A172 (cell line): Measurements from ENCODE around the gene RHBDL2. TPM values are rescaled to one million over a fixed set of nuclear protein-coding genes. Genes with fewer than 3 reads are reported as not detected.
A peak's percentile ranks its signal among the peaks of the same experiment; 100 is the strongest.
"Not testable (repeated sequence)": the region's sequence is repeated elsewhere in the genome, so short reads cannot be mapped to it uniquely, and the experiment has no call there.

Source experiments
- DNase-seq: peaks from one replicate; pipeline ENCODE4 v3.0.0-alpha.2; 2015; ENCODE audit warnings: low spot score
- total RNA-seq: library from RNA; depleted of rRNA; stranded (reverse); fragments of >200 nt; shearing (Covaris generic); gene quantifications from 2 replicates; pipeline ENCODE4 v1.2.3, GENCODE V29; 2014

Gene RHBDL2
- total RNA-seq, 1 experiment from 2014 or later = 1.2 TPM

DNA sequence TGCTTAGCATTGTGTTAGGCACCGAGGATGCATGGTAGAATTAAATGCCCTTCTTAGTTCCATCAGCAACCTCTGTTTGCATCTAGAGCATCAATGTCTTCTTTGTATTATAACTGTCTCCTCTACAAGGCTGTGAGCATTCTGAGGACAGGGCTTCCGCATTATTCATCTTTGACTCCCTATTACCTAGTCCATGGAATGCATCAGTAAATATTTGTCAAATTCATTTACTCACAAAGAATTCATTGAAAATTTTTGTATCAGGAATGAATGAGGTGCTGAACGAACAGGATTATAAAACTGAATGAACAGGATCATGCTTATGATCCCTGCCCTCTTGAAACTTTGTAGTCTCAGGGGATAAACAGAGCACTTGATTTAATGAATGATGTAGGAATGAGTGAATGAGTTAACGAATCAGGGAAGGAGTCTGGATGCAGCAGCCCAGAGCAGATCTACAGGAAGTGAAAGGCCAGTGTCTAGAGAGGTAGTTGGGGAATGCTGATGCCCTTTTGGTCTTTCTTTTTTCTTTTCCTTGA, 2.8 kb downstream of the RHBDL2 start:
- no peak for DNase-seq

DNA sequence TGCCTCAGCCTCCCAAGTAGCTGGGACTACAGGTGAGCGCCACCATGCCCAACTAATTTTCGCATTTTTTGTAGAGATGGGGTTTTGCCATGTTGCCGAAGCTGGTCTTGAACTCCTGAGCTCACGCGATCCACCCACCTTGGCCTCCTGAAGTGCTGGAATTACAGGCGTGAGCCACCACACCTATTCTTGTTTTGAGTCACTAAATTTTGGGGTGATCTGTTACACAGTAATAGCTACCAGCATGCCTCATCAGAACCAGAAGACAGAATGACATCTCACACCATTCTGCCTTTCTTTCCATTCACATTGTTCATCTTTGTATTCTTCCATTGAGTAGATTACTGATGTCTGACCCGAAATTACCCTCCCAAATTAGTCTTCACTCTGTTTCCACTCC, 9.1 kb downstream of the RHBDL2 start:
- no peak for DNase-seq

DNA sequence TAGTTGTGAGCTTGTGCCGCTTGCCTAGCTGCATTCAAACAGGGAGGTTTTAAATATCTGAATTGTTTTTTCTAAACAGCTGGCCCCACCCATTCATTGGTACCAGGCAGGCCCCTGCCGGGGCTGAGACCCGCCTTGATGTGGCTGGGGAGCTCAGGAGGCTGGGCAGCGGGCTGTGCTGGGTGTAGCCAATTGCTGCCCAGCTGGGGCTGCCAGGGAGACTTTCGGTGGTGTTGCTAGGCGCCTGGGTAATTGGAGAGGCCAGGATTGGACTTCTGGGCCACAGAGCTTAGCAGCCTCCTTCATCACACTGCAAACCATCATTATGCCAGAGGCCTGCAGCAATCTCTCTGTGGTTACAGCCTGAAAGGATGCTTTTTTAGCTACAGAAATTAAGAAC, 12.2 kb downstream of the RHBDL2 start:
- no peak for DNase-seq

DNA sequence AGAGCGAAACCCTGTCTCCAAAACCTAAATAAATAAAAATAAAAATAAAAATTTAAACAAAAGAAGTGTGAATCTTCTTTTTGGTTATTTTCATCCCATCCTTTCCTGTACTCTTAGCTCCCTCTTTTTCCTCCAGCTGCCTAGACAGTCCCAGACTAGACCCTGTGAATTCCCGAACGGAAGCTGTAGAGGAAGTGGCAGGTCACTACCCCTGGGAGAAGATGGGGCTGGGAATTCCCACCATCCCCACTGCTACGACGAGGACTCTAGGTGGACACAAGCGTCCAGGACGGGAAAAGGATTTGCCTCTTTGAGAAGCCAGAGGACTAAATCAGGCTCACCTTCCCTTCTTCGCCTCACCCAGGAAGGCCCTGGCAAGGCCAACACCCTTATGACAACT, 12.6 kb downstream of the RHBDL2 start:
- no peak for DNase-seq

DNA sequence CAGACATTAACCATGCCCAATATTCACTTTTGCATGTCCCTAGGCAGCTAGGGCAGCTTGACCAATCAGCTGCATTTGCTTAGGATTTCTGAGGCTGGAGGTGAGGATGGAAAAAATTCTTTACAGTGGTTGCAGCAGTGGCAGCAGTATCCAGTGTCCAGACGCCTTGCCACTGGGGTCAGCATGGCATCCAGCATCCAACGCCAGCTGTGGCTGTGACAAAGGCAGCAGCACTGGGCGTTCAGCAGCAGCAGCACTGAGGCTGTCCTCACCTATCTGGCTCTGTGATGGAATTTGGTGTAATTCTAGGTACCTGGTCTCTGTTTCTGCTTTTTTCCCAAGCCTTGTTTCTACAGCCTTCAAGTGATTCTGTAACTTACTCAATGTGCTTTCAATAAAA, 15.5 kb downstream of the RHBDL2 start:
- no peak for DNase-seq

DNA sequence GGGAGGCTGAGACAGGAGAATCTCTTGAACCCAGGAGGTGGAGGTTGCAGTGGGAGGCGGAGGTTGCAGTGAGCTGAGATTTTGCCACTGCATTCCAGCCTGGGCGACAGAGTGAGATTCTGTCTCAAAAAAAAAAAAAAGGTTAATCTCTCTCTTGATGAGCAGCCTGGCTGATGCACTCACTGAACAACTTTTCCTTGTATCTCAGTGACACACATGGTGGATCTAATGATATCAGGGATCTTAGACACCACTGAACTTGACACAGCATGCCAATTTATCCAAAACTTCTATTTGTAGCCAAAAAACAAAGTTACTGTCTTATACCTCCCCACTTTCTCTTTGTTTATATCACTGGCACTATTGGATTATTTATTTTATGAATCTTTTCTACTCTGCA, 16.2 kb downstream of the RHBDL2 start:
- no peak for DNase-seq

DNA sequence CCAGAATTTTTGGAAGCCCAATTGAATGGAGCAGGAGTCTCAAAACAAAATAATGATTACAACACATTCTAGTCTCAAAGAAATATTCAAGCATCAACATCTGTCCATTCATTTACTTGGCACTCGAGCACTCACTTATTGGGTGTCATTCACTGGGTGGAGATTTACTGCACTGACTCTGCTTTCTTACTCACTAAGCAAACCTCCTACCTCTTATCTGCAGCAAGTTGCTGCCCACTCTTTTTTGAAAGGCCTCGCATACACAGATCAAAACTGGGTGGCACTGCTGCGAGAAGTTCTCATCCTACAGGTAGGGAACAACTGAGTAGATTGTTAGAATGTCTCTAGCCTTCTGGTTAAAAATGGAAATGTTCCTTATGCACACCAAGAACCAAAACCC, 18.0 kb downstream of the RHBDL2 start:
- no peak for DNase-seq

DNA sequence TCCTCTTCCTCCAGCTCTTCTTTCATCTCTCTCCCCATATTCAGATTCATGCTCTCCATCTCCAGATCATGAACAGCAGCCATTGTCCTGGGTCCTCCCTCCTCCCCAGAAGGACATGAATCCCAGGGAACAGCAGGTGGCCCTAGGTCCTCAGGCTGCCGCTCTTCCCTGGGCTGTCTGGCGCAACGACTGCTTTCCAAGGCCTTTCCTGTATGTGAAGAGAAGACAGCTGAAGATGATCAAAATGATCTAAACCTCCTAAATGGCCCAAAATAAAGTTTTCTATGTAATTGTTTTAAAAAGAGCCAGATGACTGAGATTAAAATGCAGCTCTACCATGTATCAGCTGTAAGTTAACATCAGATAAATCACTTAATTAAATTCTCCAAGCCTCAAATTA, 22.5 kb downstream of the RHBDL2 start:
- no peak for DNase-seq

DNA sequence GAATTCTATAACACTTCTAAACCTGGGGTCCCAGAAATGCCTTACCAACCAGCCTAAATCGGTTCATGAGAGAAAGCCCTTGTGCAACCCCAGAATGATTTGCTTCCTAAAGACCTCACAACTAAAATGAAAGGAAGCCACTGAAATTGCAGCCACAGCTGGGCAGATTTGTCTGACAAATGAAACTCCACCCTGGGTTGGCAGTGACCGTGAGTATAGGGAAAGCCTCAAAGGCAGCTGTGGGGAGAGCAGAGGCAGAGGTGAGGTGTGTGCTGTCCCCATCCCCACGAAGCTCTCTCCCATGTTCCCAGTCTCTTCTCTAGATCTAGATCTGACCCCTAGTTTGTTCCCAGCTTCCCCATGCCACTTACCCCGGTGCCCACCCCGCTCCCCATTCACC, 23.1 kb downstream of the RHBDL2 start:
- DNase-seq = no peak

DNA sequence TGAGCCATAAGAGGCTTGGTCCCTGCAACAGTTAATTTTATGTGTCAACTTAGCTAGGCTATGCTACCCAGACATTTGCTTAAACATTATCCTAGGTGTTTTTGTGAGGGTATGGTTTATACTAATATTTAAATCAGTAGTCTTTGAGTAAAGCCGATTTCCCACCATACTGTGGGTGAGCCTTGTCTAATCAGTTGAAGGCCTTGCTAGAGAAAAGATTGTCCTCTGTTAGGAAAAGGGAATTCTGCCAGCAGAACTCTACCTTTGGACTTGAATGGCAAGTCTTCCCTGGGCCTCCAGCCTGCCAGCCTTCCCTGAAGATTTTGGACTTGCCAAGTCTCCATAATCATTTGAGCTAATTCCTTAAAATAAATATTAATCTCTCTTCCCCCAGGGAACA, 23.9 kb downstream of the RHBDL2 start:
- no peak for DNase-seq

DNA sequence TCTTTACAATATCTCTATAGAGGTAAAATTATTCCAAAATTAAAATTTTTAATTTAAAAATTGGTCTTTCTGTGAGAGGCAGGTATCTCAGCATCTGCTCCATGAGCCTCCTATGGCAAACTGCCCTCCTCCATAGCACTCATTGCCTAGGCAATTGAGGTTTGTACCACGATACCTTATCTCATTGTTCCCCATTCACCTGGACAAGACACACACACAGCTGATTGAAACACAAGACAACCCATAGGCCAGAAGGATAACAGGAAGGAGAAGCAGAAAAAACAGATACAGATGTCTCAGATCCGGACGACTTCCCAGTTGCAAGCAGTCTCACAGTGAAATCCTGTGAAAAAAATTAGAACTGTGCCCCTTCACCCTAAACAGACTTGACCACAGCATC, 24.3 kb downstream of the RHBDL2 start:
- DNase-seq = no peak

DNA sequence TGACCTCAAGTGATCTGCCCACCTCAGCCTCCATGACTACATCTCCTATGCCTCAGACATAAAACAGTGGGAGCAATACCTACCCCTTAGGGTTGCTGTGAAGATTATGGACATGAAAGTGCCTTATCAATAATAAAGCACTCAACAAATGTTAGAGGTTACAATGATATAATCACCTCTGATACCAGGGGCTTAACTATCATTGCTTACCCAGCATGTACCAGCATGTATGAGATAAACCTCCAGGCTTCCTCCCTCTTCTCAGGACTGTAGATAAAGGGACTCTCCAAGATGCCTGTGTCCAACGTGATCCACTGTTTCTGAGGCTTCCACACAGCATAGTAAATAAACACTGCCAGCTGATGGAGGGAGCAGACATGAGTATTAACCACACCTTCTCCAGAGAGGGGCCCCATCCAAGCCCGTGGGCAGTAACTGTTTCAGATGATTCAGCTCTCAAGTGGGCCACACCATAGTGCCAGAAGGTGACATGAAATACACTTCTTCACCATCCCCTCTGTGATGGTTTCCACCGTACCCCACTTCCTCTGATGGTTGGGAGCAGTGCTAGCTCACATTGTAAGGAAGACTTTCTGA, 26.2 kb downstream of the RHBDL2 start:
- DNase-seq = no peak

DNA sequence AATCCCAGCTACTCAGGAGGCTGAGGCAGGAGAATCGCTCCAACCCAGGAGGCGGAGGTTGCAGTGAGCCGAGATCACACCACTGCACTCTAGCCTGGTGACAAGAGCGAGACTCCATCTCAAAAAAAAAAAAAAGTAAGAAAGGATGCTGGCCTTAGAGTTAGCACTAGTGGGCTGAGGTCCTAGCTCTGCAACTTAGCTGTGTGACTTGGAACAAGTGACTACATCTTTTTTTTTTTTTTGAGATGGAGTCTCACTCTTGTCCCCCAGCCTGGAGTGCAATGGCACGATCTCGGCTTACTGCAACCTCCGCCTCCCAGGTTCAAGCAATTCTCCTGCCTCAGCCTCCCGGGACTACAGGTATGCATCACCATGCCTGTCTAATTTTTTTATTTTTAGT, 26.7 kb downstream of the RHBDL2 start:
- DNase-seq = not testable (repeated sequence)

DNA sequence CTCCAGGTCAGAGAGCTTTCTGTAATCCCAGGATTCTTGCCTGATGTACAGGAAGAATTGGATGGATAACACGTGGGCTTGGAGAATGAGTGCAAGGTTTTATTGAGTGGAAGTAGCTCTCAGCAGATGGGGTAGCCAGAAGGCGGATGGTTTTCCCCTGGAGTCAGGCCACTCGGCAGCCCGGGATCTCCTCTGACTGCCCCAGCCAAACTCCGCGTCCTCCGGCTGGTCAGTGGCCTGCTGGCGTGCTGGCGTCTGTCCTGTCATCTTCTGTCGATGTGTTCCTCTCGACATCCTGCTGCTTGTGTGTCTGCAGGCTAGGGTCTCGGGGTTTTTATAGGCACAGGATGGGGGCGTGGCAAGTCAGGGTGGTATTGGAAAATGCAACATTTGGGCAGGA, 32.8 kb downstream of the RHBDL2 start:
- DNase-seq = no peak

DNA sequence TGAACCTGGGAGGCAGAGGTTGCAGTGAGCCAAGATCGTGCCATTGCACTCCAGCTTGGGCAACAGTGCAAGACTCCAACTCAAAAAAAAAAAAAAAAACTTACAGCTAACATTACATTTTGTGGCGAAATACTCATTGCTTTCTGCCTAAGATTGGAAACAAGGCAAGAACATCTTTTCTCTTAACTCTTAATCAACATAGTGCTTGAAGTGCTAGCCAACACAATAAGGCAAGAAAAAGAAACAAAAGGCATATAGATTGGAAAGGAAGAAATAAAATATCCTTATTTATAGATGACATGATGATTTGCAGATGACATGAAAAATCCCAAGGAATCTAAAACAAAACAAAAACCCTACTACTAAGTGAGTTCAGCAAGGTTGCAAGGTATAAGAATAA, 35.6 kb downstream of the RHBDL2 start:
- DNase-seq = no peak

DNA sequence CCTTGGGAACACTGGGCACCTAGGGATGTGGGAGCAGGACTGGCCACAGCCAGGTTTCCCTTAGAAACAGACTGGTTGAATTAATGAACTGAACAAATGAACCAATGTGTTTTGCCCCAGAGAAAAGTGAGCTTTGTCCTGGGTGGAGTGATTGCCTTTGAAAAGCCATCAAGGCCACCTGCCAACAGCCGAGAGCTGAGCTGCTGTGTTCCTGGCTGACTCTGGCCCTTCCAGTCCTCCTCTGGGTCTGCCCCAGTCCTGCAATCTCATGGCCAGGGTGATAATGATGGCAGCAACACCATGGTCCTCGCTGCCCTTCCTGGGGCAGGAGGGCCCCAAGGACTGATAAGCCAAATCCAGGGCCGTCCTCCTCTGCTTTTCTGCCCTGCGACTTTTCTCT, 42.1 kb downstream of the RHBDL2 start:
- no peak for DNase-seq

DNA sequence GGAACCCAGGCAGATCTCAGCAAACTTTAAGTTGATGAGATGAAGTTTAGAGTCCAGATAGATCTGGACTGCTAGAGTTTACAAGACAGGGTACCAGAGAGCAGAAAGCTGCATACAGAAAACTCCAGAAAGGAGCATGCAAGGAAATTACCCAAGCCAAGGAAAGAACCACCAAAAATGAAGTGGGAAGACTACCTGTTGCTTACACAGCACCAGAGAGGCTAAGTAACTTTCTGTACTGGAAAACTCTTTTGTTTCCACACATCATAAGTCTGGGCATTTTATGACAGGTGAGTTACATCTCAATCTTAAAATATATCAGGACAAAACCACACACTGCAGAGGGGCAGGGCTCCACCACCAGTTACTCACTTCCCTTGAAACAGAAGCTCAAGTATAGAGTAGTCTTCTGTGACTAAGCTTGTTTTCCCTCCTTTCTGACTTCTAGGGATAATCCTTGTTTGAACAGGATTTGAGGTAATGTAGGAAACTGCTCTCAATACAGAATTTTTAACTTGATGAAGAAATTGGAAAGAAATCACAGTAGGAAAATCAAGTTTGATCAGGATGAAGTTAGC, 42.9 kb downstream of the RHBDL2 start:
- DNase-seq = peak; percentile 48

DNA sequence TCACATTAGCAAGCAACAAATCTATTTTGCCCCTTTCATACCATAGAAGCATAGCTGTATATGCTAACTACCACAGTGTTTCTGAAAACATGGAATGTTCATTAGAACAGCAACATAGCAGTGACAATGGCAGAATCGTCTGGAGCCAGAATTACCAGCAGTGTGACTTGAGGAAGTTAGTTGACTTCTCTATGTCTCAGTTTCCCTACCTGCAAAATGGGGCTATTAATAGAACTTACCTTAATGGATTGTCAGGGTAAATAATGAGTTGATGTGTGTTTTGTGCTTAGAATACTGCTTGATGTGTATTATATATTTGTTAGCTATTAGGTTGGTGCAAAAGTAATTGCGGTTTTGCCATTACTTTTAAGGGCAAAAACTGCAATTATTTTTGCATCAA, 45.5 kb downstream of the RHBDL2 start:
- no peak for DNase-seq

DNA sequence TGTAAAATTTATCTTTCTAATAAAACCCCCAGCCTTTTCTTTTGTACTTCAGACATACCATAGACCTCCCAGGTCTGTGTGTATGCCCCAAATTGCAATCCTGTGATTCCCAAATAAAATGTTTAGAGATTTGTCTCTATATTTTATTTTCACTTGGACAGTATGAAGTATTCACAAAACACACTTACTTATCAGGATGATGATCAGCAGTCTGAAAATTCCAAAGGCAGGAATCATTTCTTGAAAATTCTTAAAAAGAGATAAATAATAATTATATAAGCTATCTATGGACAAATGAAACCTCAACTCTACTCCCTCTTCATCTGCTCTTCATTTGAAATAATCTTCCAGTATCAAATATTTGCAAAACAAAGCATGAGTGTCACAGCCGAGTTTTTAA, 48.7 kb downstream of the RHBDL2 start:
- no peak for DNase-seq

DNA sequence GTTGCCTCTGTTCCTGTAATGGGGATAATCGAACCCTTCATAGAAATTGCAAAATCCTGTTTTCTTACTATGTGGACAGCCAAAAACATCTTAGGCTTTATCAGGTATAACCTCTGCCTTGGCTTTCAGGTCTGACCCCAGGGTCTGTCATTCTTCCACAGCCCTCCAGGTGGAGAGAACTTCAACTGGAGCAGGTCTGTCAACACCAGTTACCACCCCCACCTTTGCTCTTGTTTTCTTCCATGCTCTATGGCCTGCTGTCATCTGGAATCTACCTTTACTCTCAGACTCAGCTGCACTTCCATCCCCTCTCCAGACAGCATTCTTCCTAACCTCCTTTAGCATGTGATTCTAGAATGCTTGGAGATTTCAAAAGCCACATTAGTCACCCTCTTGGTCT, 49.9 kb downstream of the RHBDL2 start:
- DNase-seq = no peak

DNA sequence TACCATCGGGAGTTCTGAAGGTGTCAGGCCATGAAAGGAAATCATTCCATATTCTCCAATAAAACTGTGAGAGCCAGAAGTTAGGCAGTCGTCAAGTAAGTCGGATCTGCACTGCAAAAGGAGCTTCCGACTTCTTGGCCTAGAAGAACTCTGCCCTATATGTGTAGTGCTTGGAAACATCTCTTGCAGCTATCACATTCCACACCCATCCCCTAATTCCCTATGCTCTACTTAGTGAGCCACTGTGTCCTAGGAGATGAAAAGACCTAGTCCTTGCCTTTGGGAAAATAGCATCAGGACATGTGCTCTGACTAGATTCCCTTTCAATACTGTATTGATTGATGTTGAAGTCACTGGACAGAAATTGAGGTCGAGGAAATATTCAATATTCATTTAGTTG, 52.0 kb downstream of the RHBDL2 start:
- DNase-seq = no peak

DNA sequence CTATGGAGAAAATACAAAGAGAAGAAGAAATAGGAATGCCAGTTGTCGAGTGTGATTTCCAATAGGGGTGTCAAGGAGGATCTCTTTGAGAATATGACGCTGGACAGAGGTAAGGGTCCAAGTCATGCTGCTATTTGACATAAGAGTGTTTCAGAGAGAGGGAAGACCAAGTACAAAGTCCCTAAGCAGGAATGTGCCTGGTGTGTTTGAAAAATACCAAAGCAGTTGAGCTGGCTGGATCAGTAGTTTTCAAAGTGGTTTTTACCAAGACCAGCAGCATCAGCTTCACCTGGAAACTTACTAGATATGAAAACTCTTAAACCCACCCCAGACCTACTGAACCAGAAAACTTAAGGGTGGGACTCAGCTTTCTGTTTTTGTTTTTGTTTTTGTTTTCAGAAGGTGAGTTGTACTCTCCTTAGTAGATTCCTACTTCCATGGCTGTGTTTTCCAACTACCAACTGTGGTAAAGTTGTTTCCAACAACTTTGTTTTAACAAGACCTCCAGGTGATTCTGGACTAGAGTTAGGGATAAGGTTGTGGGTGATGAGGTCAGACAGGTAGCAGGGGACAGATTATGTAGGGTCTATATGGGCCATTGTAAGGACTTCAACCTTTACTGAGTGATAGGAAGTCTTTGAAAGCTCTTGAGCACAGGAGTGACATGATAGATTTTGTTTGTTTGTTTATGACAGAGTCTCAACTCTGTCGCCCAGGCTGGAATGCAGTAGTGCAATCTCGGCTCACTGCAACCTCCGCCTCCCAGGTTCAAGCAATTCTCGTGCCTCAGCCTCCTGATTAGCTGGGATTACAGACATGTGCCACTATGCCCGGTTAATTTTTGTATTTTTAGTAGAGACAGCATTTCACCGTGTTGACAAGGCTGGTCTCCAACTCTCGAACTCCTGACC, 53.0 kb downstream of the RHBDL2 start:
- no peak for DNase-seq

DNA sequence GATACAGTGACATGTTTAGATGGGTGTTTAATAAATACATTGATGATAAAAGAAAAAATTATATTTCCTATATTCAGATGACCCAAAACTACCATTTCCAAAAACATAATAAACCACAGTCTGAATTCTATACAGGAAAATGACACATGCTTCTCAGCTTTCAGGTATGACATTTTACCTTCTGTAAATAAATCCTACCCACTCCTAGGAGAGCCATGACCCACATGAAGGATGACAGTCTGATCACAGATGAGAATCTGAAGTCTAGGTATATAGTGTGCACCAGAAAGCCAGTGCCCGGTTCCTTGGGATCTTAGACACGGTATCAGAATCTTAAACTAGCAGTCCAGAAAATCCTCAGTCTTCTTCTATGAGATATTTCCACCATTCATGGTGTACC, 56.5 kb downstream of the RHBDL2 start:
- DNase-seq = no peak
